Calu3 (cell line): ENCODE results near the gene NOP56. TPM values are rescaled to one million over a fixed set of nuclear protein-coding genes. Genes with fewer than 3 reads are reported as not detected.

Source experiments
- BruUV-seq: library from RNA; stranded (reverse); fragments of 400-500 nt; replicated peaks from 2 replicates; lab custom pipeline; 2021; lab: Mats Ljungman, UMichigan
- CTCF ChIA-PET: fragments of 300-600 bp; sonication (Branson Sonifier 250); formaldehyde crosslinking; loops from one replicate; lab custom pipeline; 2022; ENCODE audit warnings: antibody characterized with exemption; lab: Charles Lee
- DNase-seq: peaks from one replicate; pipeline ENCODE4 v3.0.0; 2022
- H3K27ac Mint-ChIP-seq: one replicate; pipeline ENCODE4 v1.8.0; 2022; ENCODE audit warnings: mixed read lengths; ENCODE audit not compliant: unreplicated experiment
- H3K27me3 Mint-ChIP-seq: one replicate; pipeline ENCODE4 v1.8.0; 2022; ENCODE audit warnings: mixed read lengths; ENCODE audit not compliant: unreplicated experiment
- H3K36me3 Mint-ChIP-seq: one replicate; pipeline ENCODE4 v1.8.0; 2022; ENCODE audit warnings: mild to moderate bottlenecking, moderate library complexity, mixed read lengths; ENCODE audit not compliant: insufficient read depth, unreplicated experiment
- H3K4me1 Mint-ChIP-seq: one replicate; pipeline ENCODE4 v1.8.0; 2022; ENCODE audit warnings: mild to moderate bottlenecking, low read depth, mixed read lengths; ENCODE audit not compliant: unreplicated experiment
- H3K4me3 Mint-ChIP-seq: one replicate; pipeline ENCODE4 v1.8.0; 2022; ENCODE audit warnings: mild to moderate bottlenecking, low read depth, moderate library complexity, mixed read lengths; ENCODE audit not compliant: unreplicated experiment
- H3K9me3 Mint-ChIP-seq: one replicate; pipeline ENCODE4 v1.8.0; 2022; ENCODE audit warnings: low read depth, mixed read lengths; ENCODE audit not compliant: unreplicated experiment
- intact Hi-C: fragments of 100-400 bp; cut with micrococcal nuclease; formaldehyde crosslinking; loops from one replicate; pipeline ENCODE4 v1.10.0; 2022; ENCODE audit not compliant: unreplicated experiment
- total RNA-seq: library from RNA; stranded (reverse); gene quantifications from 2 replicates; pipeline ENCODE4 v1.2.3, GENCODE V29; 2022
- TF ChIP-seq, protein P1 (sequence below): fragments of 200-600 bp; IDR thresholded peaks from one replicate; pipeline ENCODE4 v1.8.0; 2022; ENCODE audit warnings: antibody characterized with exemption; ENCODE audit not compliant: unreplicated experiment

Gene NOP56
- total RNA-seq, 1 experiment from 2014 or later = 303 TPM

GRCh38 chr20:2640899-2641298 lies 11.5 kb upstream of the NOP56 start:
- peaks cover 8% of the 10 kb centered on the region for H3K36me3 Mint-ChIP-seq
- CTCF ChIA-PET = no interaction called here
- intact Hi-C loops = no loop called here
- no peaks in the 10 kb centered on the region for H3K27me3 Mint-ChIP-seq
- no peak overlapping the region for H3K27ac Mint-ChIP-seq
- no peaks in the 10 kb centered on the region for H3K4me1 Mint-ChIP-seq
- DNase-seq = no peak
- BruUV-seq = no TSS peak
- TF ChIP-seq, protein P1, sequence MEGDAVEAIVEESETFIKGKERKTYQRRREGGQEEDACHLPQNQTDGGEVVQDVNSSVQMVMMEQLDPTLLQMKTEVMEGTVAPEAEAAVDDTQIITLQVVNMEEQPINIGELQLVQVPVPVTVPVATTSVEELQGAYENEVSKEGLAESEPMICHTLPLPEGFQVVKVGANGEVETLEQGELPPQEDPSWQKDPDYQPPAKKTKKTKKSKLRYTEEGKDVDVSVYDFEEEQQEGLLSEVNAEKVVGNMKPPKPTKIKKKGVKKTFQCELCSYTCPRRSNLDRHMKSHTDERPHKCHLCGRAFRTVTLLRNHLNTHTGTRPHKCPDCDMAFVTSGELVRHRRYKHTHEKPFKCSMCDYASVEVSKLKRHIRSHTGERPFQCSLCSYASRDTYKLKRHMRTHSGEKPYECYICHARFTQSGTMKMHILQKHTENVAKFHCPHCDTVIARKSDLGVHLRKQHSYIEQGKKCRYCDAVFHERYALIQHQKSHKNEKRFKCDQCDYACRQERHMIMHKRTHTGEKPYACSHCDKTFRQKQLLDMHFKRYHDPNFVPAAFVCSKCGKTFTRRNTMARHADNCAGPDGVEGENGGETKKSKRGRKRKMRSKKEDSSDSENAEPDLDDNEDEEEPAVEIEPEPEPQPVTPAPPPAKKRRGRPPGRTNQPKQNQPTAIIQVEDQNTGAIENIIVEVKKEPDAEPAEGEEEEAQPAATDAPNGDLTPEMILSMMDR = no peak
- no peaks in the 10 kb centered on the region for H3K9me3 Mint-ChIP-seq
- no peak overlapping the region for H3K4me3 Mint-ChIP-seq

- no peak for DNase-seq
- no peak overlapping the region for H3K27ac Mint-ChIP-seq
- peaks cover 4% of the 10 kb centered on the region for H3K36me3 Mint-ChIP-seq
- no peaks in the 10 kb centered on the region for H3K27me3 Mint-ChIP-seq
- TF ChIP-seq, protein P1 = no peak
- H3K9me3 Mint-ChIP-seq = no peaks in the 10 kb centered on the region
- intact Hi-C loops = no loop called here
- no TSS peak for BruUV-seq
- no peaks in the 10 kb centered on the region for H3K4me1 Mint-ChIP-seq
- no peak overlapping the region for H3K4me3 Mint-ChIP-seq
- CTCF ChIA-PET = no interaction called here
Measured at GRCh38 chr20:2643708-2644107, 8.7 kb upstream of the NOP56 start.

- TF ChIP-seq, protein P1 = no peak
- H3K9me3 Mint-ChIP-seq = no peaks in the 10 kb centered on the region
- CTCF ChIA-PET = interaction anchor here (1.0 kb wide), 1 partner anchor 11 kb away, joined by 3 read pairs; the partner anchor contains the start of gene IDH3B
- no peak for DNase-seq
- H3K27ac Mint-ChIP-seq = peak overlapping the region; percentile 70
- TSS peak; percentile 55 for BruUV-seq
- H3K36me3 Mint-ChIP-seq = peaks cover 49% of the 10 kb centered on the region
- intact Hi-C loops = no loop called here
- peak overlapping the region; percentile 81 for H3K4me3 Mint-ChIP-seq
- H3K27me3 Mint-ChIP-seq = no peaks in the 10 kb centered on the region
- peaks cover 9% of the 10 kb centered on the region for H3K4me1 Mint-ChIP-seq
Measured at GRCh38 chr20:2652724-2653555, 508 bp downstream of the NOP56 start.

DNA sequence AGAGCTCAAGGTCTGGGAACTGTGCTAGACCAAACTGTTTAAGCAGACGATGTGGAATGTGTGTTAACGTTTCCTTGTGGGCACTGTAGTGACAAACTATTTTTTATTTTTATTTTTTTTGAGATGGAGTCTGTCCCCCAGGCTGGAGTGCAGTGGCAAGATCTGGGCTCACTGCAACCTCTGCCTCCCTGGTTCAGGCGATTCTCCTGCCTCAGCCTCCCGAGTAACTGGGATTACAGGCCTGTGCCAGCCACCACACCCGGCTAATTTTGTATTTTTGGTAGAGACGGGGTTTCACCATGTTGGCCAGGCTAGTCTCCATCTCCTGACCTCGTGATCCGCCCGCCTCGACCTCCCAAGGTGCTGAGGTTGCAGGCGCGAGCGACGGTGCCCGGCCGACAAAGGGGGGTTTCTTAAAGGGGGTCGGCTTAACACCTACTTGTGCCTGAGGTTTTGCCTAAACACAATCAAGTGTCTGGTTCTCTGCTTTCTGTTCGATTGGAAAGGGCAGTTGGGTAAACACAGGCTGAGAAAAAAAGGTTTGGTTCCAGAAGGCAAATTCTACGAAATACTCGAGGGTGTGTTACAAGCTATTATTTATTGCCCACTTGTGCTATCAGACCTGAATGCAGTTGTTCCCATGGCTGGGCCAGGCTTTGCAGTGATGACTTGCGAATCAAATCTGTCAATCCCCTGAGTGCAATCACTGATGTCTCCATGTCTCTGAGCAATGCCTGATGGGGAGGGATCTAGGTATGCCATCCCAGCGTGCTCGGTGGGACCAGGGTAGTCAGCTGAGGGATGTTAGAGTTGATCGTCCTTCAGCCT lies 1.3 kb downstream of the NOP56 start:
- no peak for DNase-seq
- peaks cover 9% of the 10 kb centered on the region for H3K4me1 Mint-ChIP-seq
- no TSS peak for BruUV-seq
- intact Hi-C loops = no loop called here
- H3K4me3 Mint-ChIP-seq = peak overlapping the region; percentile 81
- CTCF ChIA-PET = interaction anchor here (0.6 kb wide), 1 partner anchor 856 kb away, joined by 8 read pairs; no protein-coding TSS in a partner anchor
- TF ChIP-seq, protein P1 = no peak
- no peak overlapping the region for H3K27ac Mint-ChIP-seq
- H3K9me3 Mint-ChIP-seq = no peaks in the 10 kb centered on the region
- no peaks in the 10 kb centered on the region for H3K27me3 Mint-ChIP-seq
- peaks cover 54% of the 10 kb centered on the region for H3K36me3 Mint-ChIP-seq
